ENCODE measurements around the gene ENPEP.

DNA sequence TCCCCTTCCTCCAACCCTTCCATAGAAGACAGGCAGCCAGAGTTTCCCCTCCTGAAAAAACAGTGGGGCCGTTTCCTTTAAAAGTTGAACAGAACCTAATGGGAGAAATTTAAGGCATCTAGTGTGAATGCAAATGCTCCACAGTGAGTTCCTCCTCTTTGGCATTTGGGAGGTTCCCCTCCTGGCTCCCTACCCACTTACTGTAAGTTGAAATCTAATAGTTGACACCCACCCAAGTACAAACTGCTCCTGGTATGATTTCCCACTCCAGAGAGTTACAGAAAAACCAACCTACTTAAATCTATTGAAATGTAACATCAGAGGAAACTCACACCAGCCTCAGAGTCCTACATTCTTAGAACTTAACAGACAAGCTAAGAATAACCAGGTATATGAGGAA, 17.6 kb downstream of the ENPEP start:
- TF ChIP-seq, protein P1, sequence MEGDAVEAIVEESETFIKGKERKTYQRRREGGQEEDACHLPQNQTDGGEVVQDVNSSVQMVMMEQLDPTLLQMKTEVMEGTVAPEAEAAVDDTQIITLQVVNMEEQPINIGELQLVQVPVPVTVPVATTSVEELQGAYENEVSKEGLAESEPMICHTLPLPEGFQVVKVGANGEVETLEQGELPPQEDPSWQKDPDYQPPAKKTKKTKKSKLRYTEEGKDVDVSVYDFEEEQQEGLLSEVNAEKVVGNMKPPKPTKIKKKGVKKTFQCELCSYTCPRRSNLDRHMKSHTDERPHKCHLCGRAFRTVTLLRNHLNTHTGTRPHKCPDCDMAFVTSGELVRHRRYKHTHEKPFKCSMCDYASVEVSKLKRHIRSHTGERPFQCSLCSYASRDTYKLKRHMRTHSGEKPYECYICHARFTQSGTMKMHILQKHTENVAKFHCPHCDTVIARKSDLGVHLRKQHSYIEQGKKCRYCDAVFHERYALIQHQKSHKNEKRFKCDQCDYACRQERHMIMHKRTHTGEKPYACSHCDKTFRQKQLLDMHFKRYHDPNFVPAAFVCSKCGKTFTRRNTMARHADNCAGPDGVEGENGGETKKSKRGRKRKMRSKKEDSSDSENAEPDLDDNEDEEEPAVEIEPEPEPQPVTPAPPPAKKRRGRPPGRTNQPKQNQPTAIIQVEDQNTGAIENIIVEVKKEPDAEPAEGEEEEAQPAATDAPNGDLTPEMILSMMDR (IDR thresholded peaks at IDR 0.05), result no peak
- TF ChIP-seq POLR2AphosphoS5 (IDR thresholded peaks at IDR 0.05) (no peak), POLR2A (IDR thresholded peaks at IDR 0.05) (no peak)
